HCT116 (cell line): ENCODE results near the gene GCNT4. TPM values are rescaled to one million over a fixed set of nuclear protein-coding genes. Genes with fewer than 3 reads are reported as not detected.

ENCODE experiments used
- ATAC-seq: fragments of 200-7000 bp; cut with Tn5 transposase; 2 replicates; pipeline ENCODE4 v1.9.1; 2020; ENCODE audit warnings: mild to moderate bottlenecking, moderate library complexity
- BruUV-seq: library from RNA; stranded (reverse); fragments of 400-500 nt; replicated peaks from 2 replicates; lab custom pipeline; 2021; lab: Mats Ljungman, UMichigan
- CTCF ChIA-PET: fragments of 300-600 bp; sonication (Branson Sonifier 250); formaldehyde crosslinking; loops from one replicate; lab custom pipeline; 2021; ENCODE audit warnings: antibody characterized with exemption; lab: Charles Lee
- POLR2A ChIA-PET: fragments of 300-600, 350-600 bp; sonication (Branson Sonifier 250); formaldehyde crosslinking; loops from one replicate; lab custom pipeline; 2021; ENCODE audit warnings: antibody characterized with exemption; lab: Charles Lee
- RAD21 ChIA-PET, 2 experiments: fragments of 300-600 bp; sonication (Branson Sonifier 250); formaldehyde crosslinking; loops; one replicate each; lab custom pipeline; 2023; ENCODE audit warnings: low total read pairs in 2 of 2; ENCODE audit not compliant: uncharacterized antibody in 2 of 2, unreplicated experiment in 2 of 2, low non-redundant PET in 1 of 2; lab: Charles Lee
- DNase-seq: peaks from one replicate; pipeline ENCODE4 v3.0.0-alpha.2; 2010; ENCODE audit warnings: low read depth, low spot score
- H2AFZ ChIP-seq: fragments of 200-600 bp; shearing (Covaris generic), sonication (generic); 2 replicates; pipeline ENCODE4 v1.6.1; 2017; ENCODE audit warnings: low read depth, mixed run types, mixed read lengths, antibody characterized with exemption, low read length; ENCODE audit not compliant: poor library complexity, severe bottlenecking
- H3K27ac ChIP-seq: 2 replicates; pipeline ENCODE4 v1.5.1; 2012; ENCODE audit warnings: low read depth, low read length
- H3K27me3 ChIP-seq: fragments of 200-600 bp; sonication (generic); 2 replicates; pipeline ENCODE4 v1.6.1; 2016; ENCODE audit warnings: mixed run types, low read length, mixed read lengths; ENCODE audit not compliant: insufficient read depth
- H3K36me3 ChIP-seq, 2 experiments: fragments of 200-500 bp in 1 of 2; fragments of 200-600 bp in 1 of 2; sonication (Bioruptor generic) in 1 of 2; sonication (generic) in 1 of 2; 2 replicates each; pipeline versions ENCODE4 v1.5.1 to v1.6.1; 2014 to 2016; ENCODE audit warnings: low read length in 2 of 2, inconsistent platforms in 1 of 2, mixed read lengths in 1 of 2, mixed run types in 1 of 2; ENCODE audit not compliant: insufficient read depth in 2 of 2, control insufficient read depth in 1 of 2
- H3K4me1 ChIP-seq, 2 experiments: fragments of 200-600 bp in 1 of 2; sonication (generic) in 1 of 2; 2 replicates each; pipeline versions ENCODE4 v1.5.1 to v1.6.1; 2012 to 2017; ENCODE audit warnings: low read length in 2 of 2, inconsistent platforms in 1 of 2, mild to moderate bottlenecking in 1 of 2, mixed read lengths in 1 of 2, mixed run types in 1 of 2, moderate library complexity in 1 of 2; ENCODE audit not compliant: insufficient read depth in 2 of 2, control insufficient read depth in 1 of 2
- H3K4me2 ChIP-seq: fragments of 200-600 bp; sonication (generic); 2 replicates; pipeline ENCODE4 v1.6.1; 2017; ENCODE audit warnings: mixed run types, low read length, mixed read lengths
- H3K4me3 ChIP-seq, 2 experiments: fragments of 200-600 bp in 1 of 2; sonication (generic) in 1 of 2; replicated peaks in 1 of 2; 2 replicates each; pipeline ENCODE4 v1.5.1; 2011 to 2016; ENCODE audit warnings: low read length in 2 of 2, control low read depth in 1 of 2, low read depth in 1 of 2, mild to moderate bottlenecking in 1 of 2, mixed read lengths in 1 of 2, mixed run types in 1 of 2
- H3K79me2 ChIP-seq: fragments of 200-600 bp; sonication (generic); 2 replicates; pipeline ENCODE4 v1.6.1; 2017; ENCODE audit warnings: mild to moderate bottlenecking, mixed run types, low read length, moderate library complexity, mixed read lengths; ENCODE audit not compliant: insufficient read depth
- H3K9ac ChIP-seq: fragments of 200-600 bp; sonication (generic); 2 replicates; pipeline ENCODE4 v1.6.1; 2016; ENCODE audit warnings: low read length, mixed read lengths
- H3K9me2 ChIP-seq: fragments of 200-600 bp; sonication (generic), shearing (Covaris generic); 2 replicates; pipeline ENCODE4 v1.6.1; 2017; ENCODE audit warnings: mixed run types, mild to moderate bottlenecking, moderate library complexity; ENCODE audit not compliant: insufficient read depth
- H3K9me3 ChIP-seq, 2 experiments: fragments of 200-500 bp in 1 of 2; fragments of 200-600 bp in 1 of 2; sonication (Bioruptor generic) in 1 of 2; sonication (generic) in 1 of 2; 2 replicates each; pipeline ENCODE4 v1.6.1; 2014 to 2017; ENCODE audit warnings: low read length in 2 of 2, mixed read lengths in 2 of 2, inconsistent platforms in 1 of 2, low read depth in 1 of 2, mild to moderate bottlenecking in 1 of 2, mixed run types in 1 of 2, moderate library complexity in 1 of 2; ENCODE audit not compliant: control insufficient read depth in 1 of 2, insufficient read depth in 1 of 2
- H4K20me1 ChIP-seq: fragments of 200-600 bp; sonication (generic), shearing (Covaris generic); 2 replicates; pipeline ENCODE4 v1.6.1; 2017; ENCODE audit warnings: mixed run types, mild to moderate bottlenecking, moderate library complexity; ENCODE audit not compliant: insufficient read depth
- CBX3 ChIP-seq: IDR thresholded peaks from 2 replicates; pipeline ENCODE4 v1.6.1; 2012; ENCODE audit warnings: low read depth
- EGR1 ChIP-seq: IDR thresholded peaks from 2 replicates; pipeline ENCODE4 v1.6.1; 2012; ENCODE audit warnings: low read depth
- ELF1 ChIP-seq: IDR thresholded peaks from 2 replicates; pipeline ENCODE4 v1.6.1; 2012; ENCODE audit warnings: low read depth, borderline replicate concordance
- FOSL1 ChIP-seq: IDR thresholded peaks from 2 replicates; pipeline ENCODE4 v1.6.1; 2012; ENCODE audit warnings: low read depth
- JUND ChIP-seq: IDR thresholded peaks from 2 replicates; pipeline ENCODE4 v1.6.1; 2012
- POLR2A ChIP-seq: IDR thresholded peaks from 2 replicates; pipeline ENCODE4 v1.7.0; 2011; ENCODE audit warnings: borderline replicate concordance; ENCODE audit not compliant: insufficient read depth, insufficient read length; ENCODE audit errors: extremely low read depth
- RAD21 ChIP-seq: IDR thresholded peaks from 2 replicates; pipeline ENCODE4 v1.6.1; 2012; ENCODE audit warnings: low read depth, mild to moderate bottlenecking
- SP1 ChIP-seq: IDR thresholded peaks from 2 replicates; pipeline ENCODE4 v1.6.1; 2012; ENCODE audit warnings: low read depth
- SRF ChIP-seq: IDR thresholded peaks from 2 replicates; pipeline ENCODE4 v1.6.1; 2012; ENCODE audit warnings: low read depth
- ZFX ChIP-seq: fragments of 450-650 bp; IDR thresholded peaks from 2 replicates; pipeline ENCODE4 v1.6.1; 2017
- ZNF274 ChIP-seq: fragments of 200-500 bp; sonication (Bioruptor generic); IDR thresholded peaks from 2 replicates; pipeline ENCODE4 v1.6.1; 2014; ENCODE audit warnings: mild to moderate bottlenecking, low read depth, low read length, inconsistent platforms
- intact Hi-C: fragments of 100-400 bp; cut with micrococcal nuclease; formaldehyde crosslinking; loops from 2 replicates; pipeline ENCODE4 v1.10.0; 2022
- total RNA-seq: library from RNA; stranded (reverse); gene quantifications from one replicate; pipeline ENCODE4 v1.2.1, GENCODE V29; 2021; ENCODE audit not compliant: unreplicated experiment
- TF ChIP-seq, protein P1 (sequence below), 3 experiments: fragments of 200-600 bp in 1 of 3; sonication (generic) in 1 of 3; IDR thresholded peaks in 2 of 3; conservative IDR thresholded peaks in 1 of 3; 2 replicates each; pipeline ENCODE4 v1.5.1; 2012 to 2017; ENCODE audit warnings: low read depth in 2 of 3, low read length in 2 of 3, antibody characterized with exemption in 1 of 3, borderline replicate concordance in 1 of 3, control low read depth in 1 of 3, mild to moderate bottlenecking in 1 of 3, mixed read lengths in 1 of 3, mixed run types in 1 of 3, moderate library complexity in 1 of 3; ENCODE audit not compliant: insufficient read depth in 1 of 3
- TF ChIP-seq, protein P2 (sequence below): IDR thresholded peaks from 2 replicates; pipeline ENCODE4 v1.6.1; 2012; ENCODE audit warnings: low read depth

Gene GCNT4
- total RNA-seq, 1 experiment from 2014 or later: 0.07 TPM

DNA sequence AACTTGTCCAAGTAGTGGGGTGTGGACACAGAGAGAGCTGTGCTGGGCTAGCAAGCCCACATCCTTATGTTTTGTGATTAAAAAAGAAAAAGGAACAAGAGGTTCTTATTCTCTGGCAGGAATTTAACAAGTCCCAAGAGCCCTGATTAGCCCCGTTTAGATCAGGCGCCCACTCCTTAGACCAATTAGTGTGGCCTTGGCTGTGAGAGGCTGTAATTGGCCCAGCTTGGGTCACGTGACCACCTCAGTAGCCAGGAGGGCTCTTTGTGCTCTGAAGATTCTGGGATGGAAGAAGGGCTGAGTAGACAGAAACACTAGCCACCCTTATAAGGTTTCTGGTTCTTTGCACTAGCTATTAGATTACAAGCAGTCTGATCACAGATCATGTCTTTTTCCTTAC lies 31.1 kb downstream of the GCNT4 start:
- H3K27me3 ChIP-seq: no peaks in the 10 kb centered on the region
- no peak overlapping the region for H3K27ac ChIP-seq
- H4K20me1 ChIP-seq: no peaks in the 10 kb centered on the region
- intact Hi-C loops: no loop called here
- no peak overlapping the region for H3K4me3 ChIP-seq
- H3K9me2 ChIP-seq: no peaks in the 10 kb centered on the region
- ChIA-PET RAD21 (no interaction called here), CTCF (no interaction called here), POLR2A (no interaction called here)
- H3K79me2 ChIP-seq: no peaks in the 10 kb centered on the region
- H3K9me3 ChIP-seq: no peaks in the 10 kb centered on the region
- no peak overlapping the region for H3K9ac ChIP-seq
- DNase-seq (no peak), ATAC-seq (peak; percentile 49; the same call in 1 of the 2 replicates)
- TF ChIP-seq RAD21 (no peak), CBX3 (no peak), POLR2A (no peak), ZNF274 (no peak), JUND (no peak), FOSL1 (no peak), ZFX (no peak), EGR1 (no peak), SP1 (no peak), ELF1 (no peak), SRF (no peak)
- TF ChIP-seq, protein P1, sequence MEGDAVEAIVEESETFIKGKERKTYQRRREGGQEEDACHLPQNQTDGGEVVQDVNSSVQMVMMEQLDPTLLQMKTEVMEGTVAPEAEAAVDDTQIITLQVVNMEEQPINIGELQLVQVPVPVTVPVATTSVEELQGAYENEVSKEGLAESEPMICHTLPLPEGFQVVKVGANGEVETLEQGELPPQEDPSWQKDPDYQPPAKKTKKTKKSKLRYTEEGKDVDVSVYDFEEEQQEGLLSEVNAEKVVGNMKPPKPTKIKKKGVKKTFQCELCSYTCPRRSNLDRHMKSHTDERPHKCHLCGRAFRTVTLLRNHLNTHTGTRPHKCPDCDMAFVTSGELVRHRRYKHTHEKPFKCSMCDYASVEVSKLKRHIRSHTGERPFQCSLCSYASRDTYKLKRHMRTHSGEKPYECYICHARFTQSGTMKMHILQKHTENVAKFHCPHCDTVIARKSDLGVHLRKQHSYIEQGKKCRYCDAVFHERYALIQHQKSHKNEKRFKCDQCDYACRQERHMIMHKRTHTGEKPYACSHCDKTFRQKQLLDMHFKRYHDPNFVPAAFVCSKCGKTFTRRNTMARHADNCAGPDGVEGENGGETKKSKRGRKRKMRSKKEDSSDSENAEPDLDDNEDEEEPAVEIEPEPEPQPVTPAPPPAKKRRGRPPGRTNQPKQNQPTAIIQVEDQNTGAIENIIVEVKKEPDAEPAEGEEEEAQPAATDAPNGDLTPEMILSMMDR (IDR thresholded peaks at IDR 0.05 in 2 of 3, conservative IDR thresholded peaks at IDR 0.05 in 1 of 3; ENCODE audit: borderline replicate concordance in 1 of 3, insufficient read depth in 1 of 3, low read depth in 2 of 3, low read length in 2 of 3): no peak
- TF ChIP-seq, protein P2, sequence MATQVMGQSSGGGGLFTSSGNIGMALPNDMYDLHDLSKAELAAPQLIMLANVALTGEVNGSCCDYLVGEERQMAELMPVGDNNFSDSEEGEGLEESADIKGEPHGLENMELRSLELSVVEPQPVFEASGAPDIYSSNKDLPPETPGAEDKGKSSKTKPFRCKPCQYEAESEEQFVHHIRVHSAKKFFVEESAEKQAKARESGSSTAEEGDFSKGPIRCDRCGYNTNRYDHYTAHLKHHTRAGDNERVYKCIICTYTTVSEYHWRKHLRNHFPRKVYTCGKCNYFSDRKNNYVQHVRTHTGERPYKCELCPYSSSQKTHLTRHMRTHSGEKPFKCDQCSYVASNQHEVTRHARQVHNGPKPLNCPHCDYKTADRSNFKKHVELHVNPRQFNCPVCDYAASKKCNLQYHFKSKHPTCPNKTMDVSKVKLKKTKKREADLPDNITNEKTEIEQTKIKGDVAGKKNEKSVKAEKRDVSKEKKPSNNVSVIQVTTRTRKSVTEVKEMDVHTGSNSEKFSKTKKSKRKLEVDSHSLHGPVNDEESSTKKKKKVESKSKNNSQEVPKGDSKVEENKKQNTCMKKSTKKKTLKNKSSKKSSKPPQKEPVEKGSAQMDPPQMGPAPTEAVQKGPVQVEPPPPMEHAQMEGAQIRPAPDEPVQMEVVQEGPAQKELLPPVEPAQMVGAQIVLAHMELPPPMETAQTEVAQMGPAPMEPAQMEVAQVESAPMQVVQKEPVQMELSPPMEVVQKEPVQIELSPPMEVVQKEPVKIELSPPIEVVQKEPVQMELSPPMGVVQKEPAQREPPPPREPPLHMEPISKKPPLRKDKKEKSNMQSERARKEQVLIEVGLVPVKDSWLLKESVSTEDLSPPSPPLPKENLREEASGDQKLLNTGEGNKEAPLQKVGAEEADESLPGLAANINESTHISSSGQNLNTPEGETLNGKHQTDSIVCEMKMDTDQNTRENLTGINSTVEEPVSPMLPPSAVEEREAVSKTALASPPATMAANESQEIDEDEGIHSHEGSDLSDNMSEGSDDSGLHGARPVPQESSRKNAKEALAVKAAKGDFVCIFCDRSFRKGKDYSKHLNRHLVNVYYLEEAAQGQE: no peak
- H3K4me1 ChIP-seq: peaks cover 3 to 7% of the 10 kb centered on the region in 2 experiments; a peak in 2 of 4 replicates
- no peaks in the 10 kb centered on the region for H3K36me3 ChIP-seq
- BruUV-seq: no TSS peak
- no peak overlapping the region for H3K4me2 ChIP-seq
- H2AFZ ChIP-seq: no peak overlapping the region
